Stimulated activated CD8-positive, alpha-beta memory T cell treated with anti-CD3 and anti-CD28 coated beads, Interleukin-15, amount 100 ng/mL, for 1 hour (primary cell): ENCODE measurements around the gene TRIML1.
"Not testable (repeated sequence)": the region's sequence is repeated elsewhere in the genome, so short reads cannot be mapped to it uniquely, and the experiment has no call there.

Source experiments
- DNase-seq: peaks from one replicate; pipeline ENCODE4 v3.0.0-alpha.2; 2020; ENCODE audit warnings: low read depth

TRIML1 gene

GRCh38 chr4:188154668-188155405 lies 15.6 kb downstream of the TRIML1 start:
- DNase-seq, result no peak

DNA sequence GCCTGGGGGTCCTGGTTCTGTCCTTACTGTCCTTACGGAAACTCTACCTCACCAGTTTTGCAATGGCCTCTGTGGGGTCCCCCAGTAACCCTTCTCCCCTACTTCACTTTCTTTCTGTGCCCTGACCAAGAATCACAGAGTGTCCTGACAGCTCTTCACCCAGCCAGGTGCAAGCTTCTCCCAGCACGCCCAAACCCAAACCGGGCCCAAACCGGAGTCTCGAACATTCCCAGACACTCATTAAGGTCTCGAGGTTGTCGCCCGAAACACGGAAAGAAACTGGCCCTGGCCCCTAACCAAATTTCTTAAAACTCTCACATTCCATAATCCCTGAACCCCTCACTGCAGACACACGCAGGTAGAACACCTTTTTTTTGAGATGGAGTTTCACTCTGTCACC lies 19.1 kb downstream of the TRIML1 start:
- no peak for DNase-seq

DNA sequence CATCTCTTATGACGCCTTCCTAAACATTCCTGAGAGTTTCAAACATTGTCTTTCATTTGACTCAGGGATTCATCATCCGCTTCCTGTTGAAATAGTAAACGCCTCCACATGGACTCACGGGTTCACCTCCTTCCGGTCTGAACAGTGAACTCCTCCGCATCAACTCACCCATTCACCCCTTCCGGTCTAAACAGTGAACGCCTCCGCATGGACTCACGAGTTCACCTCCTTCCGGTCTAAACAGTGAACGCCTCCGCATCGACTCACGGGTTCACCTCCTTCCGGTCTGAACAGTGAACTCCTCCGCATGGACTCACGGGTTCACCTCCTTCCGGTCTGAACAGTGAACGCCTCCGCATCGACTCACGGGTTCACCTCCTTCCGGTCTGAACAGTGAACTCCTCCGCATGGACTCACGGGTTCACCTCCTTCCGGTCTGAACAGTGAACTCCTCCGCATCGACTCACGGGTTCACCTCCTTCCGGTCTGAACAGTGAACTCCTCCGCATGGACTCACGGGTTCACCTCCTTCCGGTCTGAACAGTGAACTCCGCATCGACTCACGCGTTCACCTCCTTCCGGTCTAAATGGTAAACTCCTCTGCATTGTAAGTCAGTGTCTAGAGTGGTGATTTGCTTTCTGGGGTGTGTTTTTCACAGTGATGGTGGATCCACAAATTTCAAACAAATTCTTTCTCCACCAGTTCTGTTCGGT lies 20.4 kb downstream of the TRIML1 start:
- DNase-seq, result not testable (repeated sequence)

GRCh38 chr4:188160406-188160805 lies 21.2 kb downstream of the TRIML1 start:
- DNase-seq, result no peak

- no peak for DNase-seq
Observed at GRCh38 chr4:188161167-188161566, 21.9 kb downstream of the TRIML1 start.

GRCh38 chr4:188162698-188163097 lies 23.5 kb downstream of the TRIML1 start:
- DNase-seq, result no peak

DNA sequence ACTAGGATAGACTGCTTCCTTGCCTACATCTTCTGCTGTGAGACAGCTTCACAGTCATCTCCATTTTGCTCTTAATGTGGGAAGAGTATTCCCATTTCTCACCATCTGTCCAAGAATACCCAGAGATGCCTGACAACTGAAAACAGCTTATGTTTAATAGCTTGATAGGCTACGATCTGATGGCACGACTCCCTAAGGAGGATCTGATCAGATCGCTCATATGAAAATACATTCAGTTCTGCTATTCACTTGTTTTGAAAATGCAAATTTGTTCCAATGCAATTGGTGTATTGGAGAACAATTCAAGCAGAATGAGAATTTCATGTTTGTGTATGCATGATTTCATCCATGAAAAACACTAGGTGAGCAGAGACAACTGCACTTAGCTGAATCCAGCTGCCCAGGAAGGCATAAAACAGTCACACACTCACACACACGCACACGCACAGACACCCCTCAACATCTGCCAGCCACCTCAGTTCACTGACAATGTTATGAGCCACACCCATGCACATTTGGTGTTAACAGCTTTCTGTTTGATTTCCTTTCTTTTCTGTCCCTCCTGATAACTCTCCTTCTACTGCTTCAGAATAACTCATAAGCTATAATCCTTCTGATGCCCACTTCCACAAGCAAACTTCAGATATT lies 29.6 kb downstream of the TRIML1 start:
- DNase-seq, result no peak

GRCh38 chr4:188171551-188171950 lies 32.3 kb downstream of the TRIML1 start:
- no peak for DNase-seq

DNA sequence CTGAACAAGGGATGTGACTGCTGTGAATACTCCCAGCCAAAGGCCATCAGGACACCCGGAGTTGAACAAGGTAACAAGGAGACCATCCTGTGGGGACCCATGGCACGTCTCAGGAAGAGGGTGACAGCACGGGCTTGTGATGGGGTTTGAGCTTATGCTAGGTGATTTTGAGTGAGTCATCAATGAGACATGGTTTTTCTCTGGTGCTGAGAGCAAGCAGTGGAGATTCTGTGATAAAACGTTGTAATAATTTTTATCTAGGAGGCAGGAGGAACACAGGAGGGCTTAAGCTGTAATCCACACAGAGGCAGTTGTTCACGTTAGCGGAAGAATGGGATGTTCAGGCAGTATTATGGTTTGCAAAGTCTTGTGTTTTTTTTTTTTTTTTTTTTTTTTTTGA lies 36.0 kb downstream of the TRIML1 start:
- DNase-seq, result no peak

GRCh38 chr4:188177997-188178675 lies 38.9 kb downstream of the TRIML1 start:
- no peak for DNase-seq

DNA sequence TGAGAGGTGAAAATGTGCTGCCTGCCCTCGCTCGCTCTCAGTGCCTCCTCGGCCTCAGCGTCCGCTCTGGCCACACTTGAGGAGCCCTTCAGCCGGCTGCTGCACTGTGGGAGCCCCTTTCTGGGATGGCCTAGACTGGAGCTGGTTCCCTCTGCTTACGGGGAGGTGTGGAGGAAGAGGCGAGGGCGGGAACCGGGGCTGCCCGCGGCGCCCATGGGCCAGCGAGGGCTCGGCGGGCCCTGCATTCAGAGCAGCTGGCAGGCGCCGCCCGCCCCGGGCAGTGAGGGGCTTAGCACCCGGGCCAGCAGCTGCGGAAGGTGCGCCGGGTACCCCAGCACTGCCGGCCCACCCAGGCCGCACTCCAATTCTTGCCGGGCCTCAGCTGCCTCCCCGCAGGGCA lies 39.6 kb downstream of the TRIML1 start:
- no peak for DNase-seq

- DNase-seq, result no peak
Observed at GRCh38 chr4:188187106-188187505, 47.9 kb downstream of the TRIML1 start.

DNA sequence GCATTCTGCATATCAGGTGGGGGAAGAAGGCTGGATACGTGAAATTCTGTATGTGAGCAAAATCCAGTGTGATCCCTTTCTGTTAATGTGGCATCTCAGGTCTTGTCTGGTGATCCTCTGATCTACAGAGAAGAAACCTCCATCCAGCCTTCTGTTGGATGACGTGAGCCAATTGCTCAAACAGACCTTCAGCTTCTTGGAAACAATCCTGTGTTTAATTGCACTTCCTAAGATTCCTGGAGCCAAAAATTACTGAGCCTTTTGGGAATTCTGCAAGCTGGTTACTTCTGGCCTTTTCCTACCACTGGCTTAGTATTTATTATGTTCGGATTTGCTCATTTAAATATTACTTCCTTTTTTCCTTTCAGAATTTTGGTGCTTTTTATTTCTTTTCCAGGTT lies 51.2 kb downstream of the TRIML1 start:
- DNase-seq, result no peak

DNA sequence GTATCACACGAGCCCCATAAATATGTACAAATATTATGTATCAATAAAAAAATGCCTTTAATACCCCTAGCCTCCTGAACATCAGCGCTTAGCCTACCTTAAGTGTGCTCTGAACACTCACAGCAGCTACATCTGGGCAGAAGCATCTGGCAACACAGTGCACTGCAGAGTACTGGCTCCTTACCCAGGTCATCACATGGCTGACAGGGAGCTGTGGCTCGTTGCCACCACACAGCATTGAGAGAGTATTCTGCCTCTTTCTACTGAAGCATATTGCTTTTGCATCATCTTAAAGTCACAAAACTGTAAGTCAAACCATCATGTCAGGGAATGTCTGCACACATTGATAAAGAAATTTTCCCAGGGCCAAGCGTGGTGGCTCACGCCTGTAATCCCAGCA lies 55.2 kb downstream of the TRIML1 start:
- DNase-seq, result no peak

- no peak for DNase-seq
Observed at GRCh38 chr4:188195389-188195985, 56.2 kb downstream of the TRIML1 start.

- DNase-seq, result no peak
Observed at GRCh38 chr4:188196134-188196735, 57.0 kb downstream of the TRIML1 start.
